Tibial artery (tissue), 4 donors: ENCODE measurements around the gene DHX29.

Source experiments
- DNase-seq, 2 donors: peaks; one replicate each; pipeline ENCODE4 v3.0.0-alpha.2; 2019
- H3K27ac ChIP-seq, 2 donors: fragments of 200-600 bp; sonication (generic) in 1 of 2; 1 replicate in 1 of 2; 2 replicates in 1 of 2; pipeline ENCODE4 v1.5.1; 2018 to 2019; ENCODE audit warnings: mild to moderate bottlenecking in 1 of 2
- H3K27me3 ChIP-seq, 2 donors: fragments of 200-600 bp; sonication (generic) in 1 of 2; one replicate each; pipeline versions ENCODE4 v1.5.1 to v1.6.0; 2016 to 2019
- H3K36me3 ChIP-seq, 3 donors: fragments of 200-600 bp; sonication (generic) in 2 of 3; one replicate each; pipeline ENCODE4 v1.5.1; 2016 to 2019; ENCODE audit warnings: mild to moderate bottlenecking in 2 of 3
- H3K4me1 ChIP-seq, 4 donors: fragments of 200-600 bp; sonication (generic) in 2 of 4; 1 replicate in 3 of 4; 2 replicates in 1 of 4; pipeline ENCODE4 v1.5.1; 2016 to 2019
- H3K4me3 ChIP-seq, 2 donors: fragments of 200-600 bp; sonication (generic) in 1 of 2; 1 replicate in 1 of 2; 2 replicates in 1 of 2; pipeline ENCODE4 v1.5.1; 2018 to 2019; ENCODE audit warnings: mild to moderate bottlenecking in 2 of 2
- H3K9me3 ChIP-seq, 3 donors: fragments of 200-600 bp; sonication (generic) in 1 of 3; one replicate each; pipeline ENCODE4 v1.5.1; 2016 to 2019
- CTCF ChIP-seq, 2 experiments: fragments of 200-600 bp in 1 of 2; fragments of 450-650 bp in 1 of 2; IDR thresholded peaks; one replicate each; pipeline ENCODE4 v1.5.1; 2017 to 2019; ENCODE audit warnings: antibody characterized with exemption in 2 of 2, mild to moderate bottlenecking in 1 of 2, moderate library complexity in 1 of 2
- intact Hi-C: fragments of 100-400 bp; cut with DNase I; formaldehyde crosslinking; loops from one replicate; pipeline ENCODE4 v1.15.0; 2023; ENCODE audit warnings: low total_unique reads

The DHX29 gene

DNA sequence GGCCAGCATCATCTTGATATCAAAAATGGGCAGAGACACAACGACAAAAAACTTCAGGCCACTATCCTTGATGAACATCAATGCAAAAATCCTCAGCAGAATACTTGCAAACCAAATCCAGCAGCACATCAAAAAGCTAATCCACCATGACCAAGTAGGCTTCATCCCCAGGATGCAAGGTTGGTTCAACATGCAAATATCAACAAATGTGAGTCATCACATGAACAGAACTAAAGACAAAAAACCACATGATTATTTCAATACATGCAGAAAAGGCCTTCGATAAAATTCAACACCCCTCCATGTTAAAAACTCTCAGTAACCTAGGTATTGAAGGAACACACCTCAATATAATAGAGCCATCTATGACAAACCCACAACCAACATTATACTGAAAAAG is 8.8 kb upstream of the DHX29 start:
- no peak overlapping the region for H3K4me3 ChIP-seq
- no peak for TF ChIP-seq CTCF (IDR thresholded peaks at IDR 0.05)
- H3K27ac ChIP-seq, result no peak overlapping the region
- no peaks in the 10 kb centered on the region for H3K27me3 ChIP-seq
- peaks cover 0 to 37% (median 12%) of the 10 kb centered on the region in 4 donors for H3K4me1 ChIP-seq
- no peak for DNase-seq
- intact Hi-C loops, result no loop called here
- no peaks in the 10 kb centered on the region for H3K36me3 ChIP-seq
- no peaks in the 10 kb centered on the region for H3K9me3 ChIP-seq

- DNase-seq, result no peak
- H3K4me1 ChIP-seq, result peaks cover 0 to 39% (median 22%) of the 10 kb centered on the region in 4 donors
- H3K27ac ChIP-seq, result no peak overlapping the region
- H3K27me3 ChIP-seq, result no peaks in the 10 kb centered on the region
- no peak for TF ChIP-seq CTCF (IDR thresholded peaks at IDR 0.05)
- no peaks in the 10 kb centered on the region for H3K36me3 ChIP-seq
- intact Hi-C loops, result no loop called here
- H3K9me3 ChIP-seq, result no peaks in the 10 kb centered on the region
- H3K4me3 ChIP-seq, result no peak overlapping the region
Observed at GRCh38 chr5:55313870-55314617, 6.5 kb upstream of the DHX29 start.

DNA sequence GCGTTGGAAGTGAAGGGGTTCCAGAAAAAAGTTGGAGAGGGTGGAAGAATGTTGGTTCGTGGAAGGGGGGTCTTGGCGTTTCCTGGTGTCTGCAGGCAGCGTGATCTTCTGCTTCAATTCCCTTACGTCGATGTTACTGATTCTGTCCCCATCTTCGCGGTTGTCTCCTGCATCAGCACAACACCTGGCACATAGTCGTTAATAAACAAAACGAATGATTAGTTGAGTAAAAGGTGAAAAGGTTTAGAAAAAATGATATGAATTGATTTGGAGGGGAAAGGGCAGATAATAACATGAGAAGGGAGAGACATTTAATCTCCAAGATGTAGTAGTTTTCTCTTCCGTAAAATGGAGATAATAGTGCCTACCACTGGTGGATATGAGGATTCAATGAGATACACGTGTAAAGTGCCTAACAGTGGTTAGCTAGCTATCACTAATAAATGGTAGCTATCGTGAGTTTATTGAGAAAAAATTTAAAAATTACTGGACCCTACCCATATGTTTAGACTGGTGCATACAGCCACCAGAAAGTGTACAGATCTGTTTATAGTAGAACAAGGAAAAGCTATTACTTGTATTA is 851 bp upstream of the DHX29 start:
- peak overlapping the region; percentile 64 to 83 for H3K4me3 ChIP-seq
- no peak for TF ChIP-seq CTCF (IDR thresholded peaks at IDR 0.05)
- intact Hi-C loops, result no loop called here

DNA sequence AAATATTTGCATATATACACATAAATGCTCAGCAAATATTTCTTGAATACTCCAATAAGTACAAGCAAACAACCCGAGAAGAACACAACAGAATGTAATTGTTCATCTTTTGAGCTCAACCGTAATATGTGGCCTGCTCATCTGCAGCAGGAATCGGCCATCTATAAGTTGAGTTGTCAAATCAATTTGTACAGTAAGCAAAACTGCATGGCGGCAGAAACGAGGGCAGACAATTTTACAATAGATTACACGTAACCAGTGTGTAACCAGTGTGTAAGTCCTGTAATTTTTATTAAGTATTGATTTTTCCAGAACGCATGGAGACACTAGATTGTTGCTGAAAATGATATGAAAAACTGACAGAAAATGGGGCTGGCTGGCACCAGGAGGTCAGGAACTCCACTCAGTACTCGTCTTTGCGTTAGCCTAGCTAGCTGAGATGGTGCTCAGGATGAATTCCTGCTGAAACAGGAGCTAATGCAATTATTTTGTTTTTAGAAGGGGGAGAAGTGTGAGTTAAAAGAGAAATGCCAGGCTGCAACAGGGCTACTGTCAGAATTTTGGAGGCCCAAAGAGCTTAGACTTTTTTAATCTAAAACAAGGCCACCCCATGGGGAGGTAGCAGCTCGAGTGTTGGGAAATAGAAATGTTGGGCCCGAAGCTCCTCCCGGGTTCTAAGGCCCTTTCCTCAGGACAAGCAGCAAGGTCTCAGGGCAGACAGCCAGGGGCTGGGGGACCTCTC is 682 bp downstream of the DHX29 start:
- peak overlapping the region; percentile 88 to 90 for H3K27ac ChIP-seq
- intact Hi-C loops, result no loop called here
- H3K4me3 ChIP-seq, result peak overlapping the region; percentile 64 to 83
- no peaks in the 10 kb centered on the region for H3K36me3 ChIP-seq
- DNase-seq, result no peak
- H3K27me3 ChIP-seq, result no peaks in the 10 kb centered on the region
- no peaks in the 10 kb centered on the region for H3K9me3 ChIP-seq
- TF ChIP-seq CTCF (IDR thresholded peaks at IDR 0.05), result no peak
- peaks cover 0 to 74% (median 39%) of the 10 kb centered on the region in 4 donors for H3K4me1 ChIP-seq

More for the DNA sequence above, 851 bp upstream of the DHX29 start:
- no peaks in the 10 kb centered on the region for H3K36me3 ChIP-seq
- H3K4me1 ChIP-seq, result peaks cover 0 to 76% (median 43%) of the 10 kb centered on the region in 4 donors
- no peaks in the 10 kb centered on the region for H3K9me3 ChIP-seq
- H3K27ac ChIP-seq, result peak overlapping the region; percentile 88 to 90
- no peak for DNase-seq
- H3K27me3 ChIP-seq, result no peaks in the 10 kb centered on the region

DNA sequence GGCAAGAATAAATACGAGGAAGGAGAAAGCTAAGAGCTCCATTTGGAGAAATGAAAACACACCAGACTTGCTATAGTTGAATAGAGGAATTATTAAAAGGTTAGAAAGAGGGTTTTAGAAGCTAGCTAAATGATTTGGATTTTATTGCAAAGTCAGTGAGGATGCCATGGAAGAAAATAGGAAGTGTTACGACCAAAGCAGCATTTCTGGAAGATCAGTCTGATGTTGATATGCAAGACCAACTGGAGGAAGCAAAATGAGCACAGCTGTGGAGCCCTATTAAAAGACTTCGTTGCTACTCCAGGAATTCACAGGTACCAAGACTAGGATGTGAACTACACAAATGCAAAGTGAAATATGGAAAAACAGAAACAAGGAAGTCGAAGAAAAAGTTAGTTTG is 2.1 kb downstream of the DHX29 start:
- Histone ChIP-seq H3K27me3 (no peaks in the 10 kb centered on the region), H3K4me1 (peaks cover 0 to 61% (median 33%) of the 10 kb centered on the region in 4 donors), H3K36me3 (peaks cover 0 to 9% (median 7%) of the 10 kb centered on the region in 3 donors), H3K9me3 (peaks cover 0 to 4% (median 0%) of the 10 kb centered on the region in 3 donors), H3K27ac (no peak overlapping the region), H3K4me3 (peak overlapping the region in 1 of 2 donors; percentile 64)
- TF ChIP-seq CTCF (IDR thresholded peaks at IDR 0.05), result no peak
- no peak for DNase-seq
- intact Hi-C loops, result no loop called here
